Right lobe of liver (tissue), 6 donors: ENCODE data around the gene CELF6. TPM values are rescaled to one million over a fixed set of nuclear protein-coding genes. Genes with fewer than 3 reads are reported as not detected.

Source experiments
- ATAC-seq, 4 donors: fragments of 200-7000 bp; cut with Tn5 transposase; one replicate each; pipeline ENCODE4 v1.9.1; 2020; ENCODE audit warnings: mild to moderate bottlenecking in 4 of 4, moderate library complexity in 4 of 4
- DNase-seq, 3 donors: peaks; one replicate each; pipeline ENCODE4 v3.0.0-alpha.2; 2020
- H3K27ac ChIP-seq, 3 donors: fragments of 200-600 bp; one replicate each; pipeline ENCODE4 v1.8.0; 2022
- H3K27me3 ChIP-seq, 2 donors: fragments of 200-600 bp; one replicate each; pipeline ENCODE4 v1.8.0; 2022
- H3K36me3 ChIP-seq, 4 donors: fragments of 200-600 bp; sonication (generic) in 1 of 4; one replicate each; pipeline versions ENCODE4 v1.5.1 to v1.8.0; 2017 to 2022; ENCODE audit warnings: control low read depth in 1 of 4
- H3K4me1 ChIP-seq, 4 donors: fragments of 200-600 bp; sonication (generic) in 1 of 4; one replicate each; pipeline versions ENCODE4 v1.5.1 to v1.8.0; 2017 to 2022; ENCODE audit warnings: control low read depth in 1 of 4
- H3K4me3 ChIP-seq, 3 donors: fragments of 200-600 bp; one replicate each; pipeline ENCODE4 v1.8.0; 2022
- H3K9me3 ChIP-seq, 4 donors: fragments of 200-600 bp; sonication (generic) in 1 of 4; one replicate each; pipeline versions ENCODE4 v1.5.1 to v1.8.0; 2017 to 2022; ENCODE audit warnings: control low read depth in 1 of 4
- POLR2A ChIP-seq: fragments of 450-650 bp; IDR thresholded peaks from one replicate; pipeline ENCODE4 v1.6.1; 2017; ENCODE audit warnings: antibody characterized with exemption, mild to moderate bottlenecking
- WGBS: methylation state at CpG from one replicate; pipeline ENCODE4 v1.1.6; 2018; ENCODE audit warnings: low coverage, low lambda C conversion rate; ENCODE audit not compliant: insufficient coverage; ENCODE audit errors: missing lambda C conversion rate; 5-methylcytosine and 5-hydroxymethylcytosine counted together
- intact Hi-C, 2 donors: fragments of 100-400 bp; cut with DNase I; formaldehyde crosslinking; loops; one replicate each; pipeline versions ENCODE4 v1.11.2 to v1.14.1; 2022
- total RNA-seq, 6 experiments: library from RNA; depleted of rRNA in 2 of 6; stranded (reverse); fragments of >200 nt in 2 of 6; fragmentation: NEBNext Ultra II Directional in 3 of 6; extraction: Animal tissue kit (Norgen Biotek cat#: 25700) in 3 of 6; gene quantifications; one replicate each; pipeline versions ENCODE4 v1.1.0 to v1.2.4, GENCODE V29; 2016 to 2023
- TF ChIP-seq, protein P1 (sequence below), 4 donors: fragments of 200-600 bp in 3 of 4; fragments of 450-650 bp in 1 of 4; IDR thresholded peaks; one replicate each; pipeline versions ENCODE4 v1.5.1 to v1.8.0; 2016 to 2022; ENCODE audit warnings: antibody characterized with exemption in 4 of 4, mild to moderate bottlenecking in 2 of 4
- donor health status: DM: no; HTN: yes; CAD: no.
- donor health status: DM: no; HTN: no; CAD: no.
- donor health status: DM: no; HTN: no; CAD: no.
- donor health status: DM: no; HTN: yes; CAD: no.
- donor health status: DM: no; HTN: yes; CAD: no.

Gene CELF6
- total RNA-seq, 6 experiments from 2014 or later: 0.47 to 1.7 (median 1.2) TPM

DNA sequence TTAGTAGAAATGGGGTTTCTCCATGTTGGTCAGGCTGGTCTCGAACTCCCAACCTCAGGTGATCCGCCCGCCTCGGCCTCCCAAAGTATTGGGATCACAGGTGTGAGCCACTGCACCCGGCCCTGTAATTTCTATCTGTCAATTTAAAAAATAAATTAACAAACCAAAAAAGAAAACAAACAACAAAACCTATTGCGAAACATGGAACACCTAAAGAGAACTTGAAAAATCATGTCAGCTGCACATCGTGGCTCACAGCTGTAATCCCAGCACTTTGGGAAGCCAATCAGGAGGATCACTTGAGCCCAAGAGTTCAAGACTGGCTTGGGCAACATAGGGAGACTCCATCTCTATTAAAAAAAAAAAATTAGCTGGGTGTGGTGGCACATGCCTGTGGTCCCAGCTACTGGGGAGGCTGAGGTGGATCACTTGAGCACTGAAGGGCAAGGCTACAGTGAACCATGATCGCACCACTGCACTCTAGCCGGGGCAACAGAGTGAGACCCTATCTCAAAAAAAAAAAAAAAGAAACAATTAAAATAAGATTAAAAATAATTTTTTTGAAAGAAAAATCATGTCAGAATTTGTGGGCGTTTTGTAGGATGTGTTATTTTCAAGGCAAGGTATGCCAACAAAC, 67.2 kb downstream of the CELF6 start:
- intact Hi-C loops: no loop called here
- Histone ChIP-seq H3K4me1 (no peaks in the 10 kb centered on the region), H3K27ac (no peak overlapping the region), H3K9me3 (no peaks in the 10 kb centered on the region), H3K27me3 (no peaks in the 10 kb centered on the region), H3K4me3 (no peak overlapping the region), H3K36me3 (peaks cover 0 to 23% (median 8%) of the 10 kb centered on the region in 4 donors)
- WGBS: 91% methylated on average over 9 of the region's 10 CpGs
- DNase-seq (no peak), ATAC-seq (no peak)
- no peak for TF ChIP-seq POLR2A
- TF ChIP-seq, protein P1, sequence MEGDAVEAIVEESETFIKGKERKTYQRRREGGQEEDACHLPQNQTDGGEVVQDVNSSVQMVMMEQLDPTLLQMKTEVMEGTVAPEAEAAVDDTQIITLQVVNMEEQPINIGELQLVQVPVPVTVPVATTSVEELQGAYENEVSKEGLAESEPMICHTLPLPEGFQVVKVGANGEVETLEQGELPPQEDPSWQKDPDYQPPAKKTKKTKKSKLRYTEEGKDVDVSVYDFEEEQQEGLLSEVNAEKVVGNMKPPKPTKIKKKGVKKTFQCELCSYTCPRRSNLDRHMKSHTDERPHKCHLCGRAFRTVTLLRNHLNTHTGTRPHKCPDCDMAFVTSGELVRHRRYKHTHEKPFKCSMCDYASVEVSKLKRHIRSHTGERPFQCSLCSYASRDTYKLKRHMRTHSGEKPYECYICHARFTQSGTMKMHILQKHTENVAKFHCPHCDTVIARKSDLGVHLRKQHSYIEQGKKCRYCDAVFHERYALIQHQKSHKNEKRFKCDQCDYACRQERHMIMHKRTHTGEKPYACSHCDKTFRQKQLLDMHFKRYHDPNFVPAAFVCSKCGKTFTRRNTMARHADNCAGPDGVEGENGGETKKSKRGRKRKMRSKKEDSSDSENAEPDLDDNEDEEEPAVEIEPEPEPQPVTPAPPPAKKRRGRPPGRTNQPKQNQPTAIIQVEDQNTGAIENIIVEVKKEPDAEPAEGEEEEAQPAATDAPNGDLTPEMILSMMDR (IDR thresholded peaks at IDR 0.05): no peak

DNA sequence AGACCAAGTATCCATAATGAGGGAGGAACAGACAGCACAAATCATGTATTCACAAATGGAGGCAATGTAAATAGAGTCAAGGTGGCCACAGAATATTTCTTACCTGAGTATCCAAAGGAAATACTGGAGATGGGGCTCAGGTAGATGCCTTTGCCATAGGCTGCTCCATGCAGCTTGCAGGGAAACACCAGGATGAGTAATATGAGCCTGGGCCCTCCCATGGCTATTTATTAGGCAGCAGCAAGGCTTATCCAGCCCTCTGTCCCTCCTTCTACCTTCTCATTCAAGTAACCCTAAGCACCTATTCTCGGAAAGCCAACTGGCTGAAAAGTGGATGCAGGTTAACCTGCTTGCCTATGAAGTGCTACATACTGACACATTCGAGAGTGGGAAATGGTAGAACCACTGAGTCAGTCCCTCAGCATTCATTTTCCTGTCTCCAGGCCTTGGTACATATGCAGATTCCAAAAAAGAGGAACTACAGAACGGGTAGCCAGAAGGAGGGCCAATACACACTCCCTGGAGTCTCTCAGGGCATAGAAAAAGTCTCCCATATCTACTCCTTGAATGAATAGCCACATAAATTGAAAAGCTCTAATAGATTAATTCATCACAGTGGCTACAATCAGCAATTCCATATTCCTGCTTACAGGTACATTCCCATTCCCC, 70.7 kb downstream of the CELF6 start:
- H3K36me3 ChIP-seq: peaks cover 0 to 6% (median 2%) of the 10 kb centered on the region in 4 donors
- H3K9me3 ChIP-seq: no peaks in the 10 kb centered on the region
- H3K4me1 ChIP-seq: no peaks in the 10 kb centered on the region
- no peak for ATAC-seq
- intact Hi-C loops: no loop called here
- TF ChIP-seq, protein P1 (IDR thresholded peaks at IDR 0.05): no peak
- H3K27me3 ChIP-seq: no peaks in the 10 kb centered on the region
- 63% methylated on average over 3 of the region's 3 CpGs for WGBS
- H3K4me3 ChIP-seq: no peak overlapping the region
- no peak overlapping the region for H3K27ac ChIP-seq
- DNase-seq: no peak

- DNase-seq: no peak
- H3K36me3 ChIP-seq: peaks cover 0 to 4% (median under 1%) of the 10 kb centered on the region in 4 donors
- no peak overlapping the region for H3K4me3 ChIP-seq
- H3K27ac ChIP-seq: no peak overlapping the region
- no peak for ATAC-seq
- TF ChIP-seq, protein P1 (IDR thresholded peaks at IDR 0.05): no peak
- TF ChIP-seq POLR2A: no peak
- H3K4me1 ChIP-seq: no peaks in the 10 kb centered on the region
- no peaks in the 10 kb centered on the region for H3K27me3 ChIP-seq
- 100% methylated on average over 1 of the region's 1 CpG for WGBS
- intact Hi-C loops: no loop called here
- no peaks in the 10 kb centered on the region for H3K9me3 ChIP-seq
Observed at GRCh38 chr15:72248514-72248913, 71.4 kb downstream of the CELF6 start.

DNA sequence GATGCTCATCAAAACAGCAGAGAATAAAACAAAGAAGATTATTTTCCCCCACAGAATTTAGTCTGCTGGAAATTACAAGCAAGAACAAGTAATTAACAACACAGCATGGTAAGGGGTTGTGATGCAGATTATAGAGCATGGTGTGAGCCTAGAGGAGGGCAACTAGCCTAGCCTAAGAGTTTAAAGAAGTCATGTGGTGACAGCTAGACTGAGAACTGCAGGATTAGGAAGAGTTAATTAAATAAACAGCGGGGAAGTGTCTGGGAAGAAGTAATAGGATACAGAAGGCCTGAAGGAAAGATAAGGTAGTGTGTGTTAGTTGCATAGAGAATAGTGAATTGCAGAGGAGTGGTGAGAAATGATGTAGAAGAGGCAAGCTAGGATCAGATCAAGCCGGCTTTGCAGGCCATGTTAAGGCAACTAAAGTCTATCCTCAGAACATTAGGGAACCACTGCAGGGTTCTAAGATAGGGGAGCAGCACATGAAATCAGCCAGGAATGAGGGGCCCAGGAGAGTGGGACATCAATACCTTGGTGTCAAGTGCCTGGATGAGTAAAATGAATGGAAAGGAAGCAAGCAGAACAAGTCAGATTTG, 77.1 kb downstream of the CELF6 start:
- H3K27ac ChIP-seq: no peak overlapping the region
- ATAC-seq (no peak), DNase-seq (no peak)
- no peaks in the 10 kb centered on the region for H3K9me3 ChIP-seq
- H3K27me3 ChIP-seq: no peaks in the 10 kb centered on the region
- intact Hi-C loops: no loop called here
- TF ChIP-seq, protein P1 (IDR thresholded peaks at IDR 0.05): no peak
- TF ChIP-seq POLR2A: no peak
- H3K4me3 ChIP-seq: no peak overlapping the region
- no peaks in the 10 kb centered on the region for H3K4me1 ChIP-seq
- WGBS: 66% methylated on average over 2 of the region's 2 CpGs
- H3K36me3 ChIP-seq: peaks cover 0 to 8% (median 2%) of the 10 kb centered on the region in 4 donors
